HTERT RPE-1 (cell line): ENCODE results near the gene OSBPL6.

Experiments
- in situ Hi-C: fragments of 300-500 bp; cut with MboI; formaldehyde crosslinking; loops from 4 replicates; pipeline ENCODE4 v1.14.3; 2020; ENCODE audit warnings: low sequenced_read_pairs

The OSBPL6 gene

DNA sequence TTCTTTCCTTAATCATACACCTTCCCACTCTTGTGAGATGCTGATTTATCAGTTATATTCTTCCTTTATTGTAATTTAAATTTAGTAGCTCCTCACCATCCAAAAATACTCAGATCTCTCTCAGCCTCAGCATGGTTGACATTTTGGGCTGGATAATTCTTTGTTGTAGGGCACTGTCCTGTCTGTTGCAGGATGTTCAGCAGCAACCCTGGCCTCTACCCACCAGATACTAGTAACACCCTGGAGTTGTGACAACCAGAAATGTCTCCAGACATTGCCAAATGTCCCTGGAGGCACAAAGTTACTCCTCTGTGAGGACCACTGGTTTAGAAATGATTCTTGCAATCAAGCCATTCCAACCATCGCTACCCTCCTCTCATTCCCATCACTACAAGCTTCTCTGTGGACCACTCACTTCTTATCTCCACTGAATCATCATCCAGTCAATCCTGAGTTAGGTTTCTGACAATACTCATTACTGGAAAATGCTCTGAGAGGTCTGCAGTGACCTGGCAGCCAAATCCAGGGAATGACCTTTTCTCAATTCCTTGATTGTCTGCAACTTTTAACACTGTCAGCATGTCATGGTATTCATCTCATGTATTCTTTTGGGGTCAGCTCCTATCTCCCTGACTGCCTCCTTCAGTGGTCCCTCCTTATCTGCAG is 43.3 kb downstream of the OSBPL6 start:
- in situ Hi-C loops = no loop called here

DNA sequence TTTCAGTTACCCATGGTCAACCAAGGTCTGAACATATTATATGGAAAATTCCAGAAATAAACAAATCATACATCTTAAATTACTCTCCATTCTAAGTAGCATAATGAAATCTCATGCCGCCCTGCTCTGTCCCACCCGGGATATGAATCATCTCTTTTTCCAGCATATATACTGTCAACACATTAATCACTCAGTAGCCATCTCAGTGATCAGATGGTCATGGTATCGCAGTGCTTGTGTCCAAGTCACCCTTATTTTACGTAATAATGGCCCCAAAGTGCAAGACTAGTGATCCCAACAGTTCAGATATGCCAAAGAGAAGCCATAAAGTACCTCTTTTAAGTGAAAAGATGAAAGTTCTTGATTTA is 43.8 kb downstream of the OSBPL6 start:
- in situ Hi-C loops = no loop called here

DNA sequence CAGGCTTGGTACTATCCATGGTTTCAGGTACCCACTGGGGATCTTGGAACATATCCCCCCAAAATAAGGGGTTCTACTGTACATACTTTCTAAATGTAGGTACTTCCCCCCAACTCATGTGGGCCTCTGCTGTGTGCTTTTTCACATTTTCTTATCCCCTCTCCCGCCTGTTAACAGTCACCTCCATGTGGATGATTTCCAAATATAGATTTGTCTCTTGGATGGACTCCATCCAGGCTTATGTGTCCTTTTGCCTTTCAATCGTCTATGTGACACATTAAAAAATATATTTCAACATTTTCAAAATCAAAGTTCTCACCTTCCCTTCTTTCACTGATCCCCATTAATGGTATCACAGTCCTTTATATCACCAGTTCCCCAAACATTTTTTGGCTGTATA is 44.4 kb downstream of the OSBPL6 start:
- in situ Hi-C loops = no loop called here

DNA sequence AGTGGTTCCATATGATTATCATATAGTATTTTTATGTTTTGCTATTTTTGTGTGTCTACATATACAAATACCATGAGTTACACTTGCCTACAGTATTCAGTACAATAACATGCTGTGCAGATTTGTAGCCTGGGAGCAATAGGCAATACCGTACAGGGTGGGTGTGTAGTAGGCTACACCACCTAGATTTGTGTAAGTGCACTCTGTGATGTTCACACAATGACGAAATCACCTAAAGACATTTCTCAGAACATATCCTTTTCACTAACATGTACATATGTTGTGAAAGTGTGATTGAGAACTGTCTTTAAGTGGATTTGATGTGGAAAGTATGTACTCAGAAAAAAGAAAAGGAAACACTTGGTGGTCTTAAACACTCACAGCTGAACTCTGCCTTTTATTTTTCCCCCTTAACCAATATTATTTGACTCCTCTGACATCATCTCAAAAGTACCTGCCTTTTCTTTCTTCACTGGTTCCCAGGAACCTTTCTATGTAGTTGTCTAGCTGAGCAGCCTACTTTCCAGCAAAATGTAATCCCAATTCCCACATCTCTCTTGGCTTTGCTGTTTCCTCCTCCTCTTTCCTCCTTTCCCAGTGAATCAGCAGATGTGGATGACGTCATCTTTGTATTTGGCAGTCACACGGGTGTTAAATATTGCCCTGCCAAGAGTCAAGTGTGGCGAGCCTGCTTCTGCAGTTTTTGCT is 47.7 kb downstream of the OSBPL6 start:
- in situ Hi-C loops = no loop called here

DNA sequence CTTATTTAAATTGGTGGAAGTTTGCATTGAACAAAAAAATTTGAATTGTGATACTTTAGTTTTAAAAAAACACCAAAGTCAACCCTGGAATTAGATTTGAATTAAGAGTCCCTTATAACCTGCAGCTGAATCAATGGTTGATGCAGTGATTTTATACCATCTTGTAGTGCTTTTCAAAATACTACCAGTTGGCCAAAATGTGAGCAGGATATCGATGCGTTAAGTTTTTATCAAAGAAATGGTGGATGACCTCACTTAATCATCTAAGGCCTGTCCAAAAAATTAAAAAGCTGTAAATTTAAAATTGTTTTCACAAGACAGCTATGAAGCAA is 48.2 kb downstream of the OSBPL6 start:
- in situ Hi-C loops = no loop called here

DNA sequence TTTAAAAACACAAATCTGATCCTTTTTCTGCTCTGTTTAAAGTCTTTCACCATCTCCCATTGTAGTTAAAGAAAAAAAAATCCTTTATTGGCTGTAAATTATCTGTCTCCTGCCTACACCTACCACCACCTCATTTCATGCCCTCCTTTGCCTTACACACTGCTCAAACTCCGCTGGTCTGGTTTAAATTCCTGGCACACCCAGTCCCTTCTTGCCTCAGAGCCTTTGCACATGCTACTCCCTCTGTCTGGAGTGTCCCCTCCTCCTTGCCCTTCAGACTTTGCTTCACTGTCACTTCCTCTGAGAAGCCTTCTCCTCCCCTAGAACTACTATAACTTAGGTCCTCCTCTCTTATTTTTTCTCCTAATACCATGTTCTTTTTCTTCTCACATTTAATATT is 49.6 kb downstream of the OSBPL6 start:
- in situ Hi-C loops = no loop called here

DNA sequence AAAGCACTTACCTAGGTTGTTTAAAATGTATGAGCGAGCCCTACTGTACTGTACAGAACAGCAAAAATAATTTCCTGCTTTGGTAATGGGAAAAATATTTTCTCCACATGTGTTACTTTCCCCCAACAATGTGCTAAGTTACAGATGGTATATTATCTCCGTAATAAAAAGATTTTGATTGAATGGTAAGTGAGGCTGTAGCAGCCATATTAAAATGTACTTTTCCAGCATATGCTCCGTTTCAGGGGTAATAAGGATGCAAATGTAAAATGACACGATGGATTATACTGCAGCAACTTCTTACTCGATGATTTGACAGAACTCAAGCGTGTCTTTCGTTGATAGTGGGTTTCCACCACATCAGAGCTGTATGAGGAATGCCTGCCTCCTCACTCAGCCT is 50.5 kb downstream of the OSBPL6 start:
- in situ Hi-C loops = no loop called here

DNA sequence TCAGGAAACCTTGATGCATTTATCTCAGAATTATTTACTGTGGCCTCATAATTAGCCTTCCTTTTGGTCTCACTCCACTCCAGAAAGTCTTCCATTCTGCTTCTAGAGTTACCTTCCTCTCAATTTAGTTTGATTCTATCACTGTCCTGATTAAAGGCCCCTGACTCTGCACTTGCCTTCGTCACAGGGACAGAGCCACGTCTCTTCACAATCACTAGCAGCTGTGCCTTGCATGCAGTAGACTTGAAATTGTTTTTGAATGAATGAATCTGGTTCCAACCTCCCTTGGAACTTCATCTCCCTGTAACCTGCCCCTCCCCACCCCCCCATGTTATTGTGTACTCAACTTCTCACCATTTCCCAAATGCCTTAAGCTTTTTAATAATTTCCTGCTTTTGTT is 52.4 kb downstream of the OSBPL6 start:
- in situ Hi-C loops = no loop called here

DNA sequence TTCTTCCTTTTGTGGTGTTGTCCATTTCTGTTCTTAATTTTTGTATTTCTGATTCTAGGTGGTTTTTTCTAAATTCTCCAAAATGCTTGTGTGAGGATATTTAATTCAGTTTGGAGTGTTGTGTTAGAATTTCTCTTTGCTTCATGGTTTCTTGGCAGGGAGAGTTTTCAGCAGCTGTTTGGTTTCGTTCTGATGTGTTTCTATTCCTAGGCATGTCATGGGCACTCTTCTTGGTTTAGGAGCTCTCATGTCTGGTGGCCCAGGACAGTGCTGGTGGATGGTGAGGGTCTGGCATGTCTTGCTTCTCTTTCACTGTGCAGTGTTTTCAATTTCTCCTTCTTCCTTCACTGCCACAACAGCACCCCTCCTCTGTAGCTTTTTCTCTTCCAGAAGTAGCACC is 52.9 kb downstream of the OSBPL6 start:
- in situ Hi-C loops = no loop called here

DNA sequence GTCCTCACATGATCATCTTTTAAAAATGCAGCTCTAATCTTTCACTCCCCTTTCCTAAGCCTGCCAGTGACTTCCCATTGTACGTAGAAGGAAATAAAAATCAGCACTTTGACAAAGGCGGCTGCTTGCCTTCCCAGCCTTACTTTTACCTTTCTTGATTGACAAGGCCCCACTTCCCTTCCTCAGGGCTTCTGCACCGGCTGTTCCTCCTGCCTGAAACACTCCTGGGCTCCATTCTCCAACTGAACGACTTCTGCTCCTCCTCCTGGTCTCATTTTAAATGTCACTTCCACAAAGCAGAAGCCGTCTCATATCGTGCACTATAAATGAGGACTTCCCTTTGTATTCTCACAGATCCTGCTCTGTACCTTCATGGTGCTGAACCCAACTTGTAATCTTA is 56.1 kb downstream of the OSBPL6 start:
- in situ Hi-C loops = no loop called here

DNA sequence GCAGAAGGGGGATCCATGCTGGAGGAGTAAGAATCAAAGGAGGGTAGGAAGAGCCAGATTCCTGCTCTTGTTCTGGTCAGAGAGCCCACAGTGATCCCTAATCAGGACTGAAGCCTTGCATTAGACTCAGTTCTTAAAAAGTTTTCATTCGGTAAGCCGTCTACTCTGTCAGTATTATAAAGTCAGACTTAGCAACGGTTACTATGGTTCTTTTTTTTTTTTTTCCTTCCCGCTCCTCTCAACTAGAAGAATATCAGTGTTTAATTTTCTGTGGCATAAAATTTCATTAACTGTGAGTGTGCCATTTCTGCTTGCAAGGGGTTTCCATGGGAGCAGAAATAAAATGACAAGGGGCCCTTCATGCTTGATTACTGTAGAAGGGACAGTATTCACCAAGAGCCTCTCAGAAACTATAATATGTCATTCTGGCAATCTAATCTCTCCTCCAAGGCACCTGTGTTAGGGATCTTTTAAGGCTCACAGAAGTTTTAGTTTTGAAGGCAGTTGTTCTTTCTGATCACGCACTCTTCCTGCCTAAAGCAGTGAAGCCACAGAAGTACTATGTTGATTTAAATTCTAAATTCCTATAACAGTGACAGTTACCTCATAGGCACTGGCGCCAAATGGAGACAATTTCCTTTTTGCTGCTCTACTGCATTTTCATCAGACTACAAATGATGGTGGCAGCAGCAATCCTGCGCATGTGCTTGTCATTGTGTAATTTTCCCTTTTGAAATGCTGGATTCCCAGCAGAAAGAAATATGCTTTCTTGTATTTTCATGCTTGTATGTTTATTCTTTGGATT is 57.0 kb downstream of the OSBPL6 start:
- in situ Hi-C loops = no loop called here

DNA sequence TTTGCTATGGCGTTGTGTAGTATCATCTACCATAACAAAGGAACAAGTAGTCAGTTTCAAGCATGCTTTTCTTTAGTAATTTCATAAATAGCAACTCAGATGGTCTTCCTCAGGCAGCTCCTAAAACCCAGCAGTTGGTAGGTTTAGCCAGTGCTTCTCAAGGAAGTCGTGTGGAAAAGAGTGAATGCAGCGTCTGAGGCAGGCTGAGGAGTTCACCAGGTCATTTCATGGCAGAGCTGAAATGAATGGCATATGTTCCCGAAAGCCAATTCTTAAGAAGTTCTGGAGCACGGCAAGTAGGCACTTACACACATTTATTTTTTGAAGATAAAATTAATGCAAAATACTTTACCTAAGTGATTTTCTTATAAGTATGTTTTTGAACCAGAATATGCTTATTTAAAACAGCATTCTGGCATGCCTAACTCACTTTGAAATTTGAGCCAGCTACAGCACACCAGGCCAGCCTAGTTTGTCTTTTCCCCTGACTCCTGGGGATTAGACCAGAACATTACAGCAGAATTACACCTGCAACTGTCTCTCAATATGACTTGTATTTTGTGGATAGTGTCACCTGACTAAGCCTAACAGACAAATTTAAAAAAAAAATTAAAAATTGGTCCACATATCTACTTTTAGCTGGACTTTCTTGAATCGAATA is 62.2 kb downstream of the OSBPL6 start:
- in situ Hi-C loops = no loop called here

DNA sequence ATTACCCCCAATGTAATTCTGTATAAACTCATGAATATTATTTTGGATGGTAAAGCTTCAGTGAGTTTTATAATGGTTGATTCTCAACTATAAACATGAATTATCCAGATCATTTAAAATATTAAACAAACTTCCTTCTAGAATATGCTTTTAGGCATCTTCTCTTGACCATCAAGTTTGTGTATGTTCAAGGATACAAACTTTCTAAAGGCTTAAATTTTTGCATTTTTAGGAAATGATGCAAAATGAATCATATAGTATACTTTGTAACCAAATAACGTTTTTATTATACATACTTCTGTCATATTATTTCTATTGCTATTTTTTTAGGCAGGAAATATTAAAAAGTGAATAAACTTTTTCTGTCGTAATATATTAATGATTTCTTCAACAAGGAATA is 62.8 kb downstream of the OSBPL6 start:
- in situ Hi-C loops = no loop called here

DNA sequence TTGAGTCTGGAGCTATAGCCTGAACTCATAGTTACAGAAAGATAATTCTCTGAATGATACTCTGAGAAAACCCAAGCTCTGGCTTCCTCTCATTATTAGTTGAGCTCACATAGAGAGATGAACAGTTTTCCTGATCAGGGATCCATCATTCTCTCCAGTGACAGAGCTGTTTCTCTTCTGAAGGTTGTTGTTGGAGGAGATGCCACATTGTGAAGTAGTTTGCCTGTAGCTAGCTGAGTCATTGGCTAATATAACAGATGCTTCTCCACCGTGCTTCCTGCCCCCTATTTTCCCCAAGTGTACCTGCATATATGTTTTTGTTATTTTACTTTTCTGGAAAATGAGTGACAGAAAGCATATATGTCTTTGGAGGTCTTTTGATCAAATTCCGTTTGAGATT is 64.6 kb downstream of the OSBPL6 start:
- in situ Hi-C loops = no loop called here

DNA sequence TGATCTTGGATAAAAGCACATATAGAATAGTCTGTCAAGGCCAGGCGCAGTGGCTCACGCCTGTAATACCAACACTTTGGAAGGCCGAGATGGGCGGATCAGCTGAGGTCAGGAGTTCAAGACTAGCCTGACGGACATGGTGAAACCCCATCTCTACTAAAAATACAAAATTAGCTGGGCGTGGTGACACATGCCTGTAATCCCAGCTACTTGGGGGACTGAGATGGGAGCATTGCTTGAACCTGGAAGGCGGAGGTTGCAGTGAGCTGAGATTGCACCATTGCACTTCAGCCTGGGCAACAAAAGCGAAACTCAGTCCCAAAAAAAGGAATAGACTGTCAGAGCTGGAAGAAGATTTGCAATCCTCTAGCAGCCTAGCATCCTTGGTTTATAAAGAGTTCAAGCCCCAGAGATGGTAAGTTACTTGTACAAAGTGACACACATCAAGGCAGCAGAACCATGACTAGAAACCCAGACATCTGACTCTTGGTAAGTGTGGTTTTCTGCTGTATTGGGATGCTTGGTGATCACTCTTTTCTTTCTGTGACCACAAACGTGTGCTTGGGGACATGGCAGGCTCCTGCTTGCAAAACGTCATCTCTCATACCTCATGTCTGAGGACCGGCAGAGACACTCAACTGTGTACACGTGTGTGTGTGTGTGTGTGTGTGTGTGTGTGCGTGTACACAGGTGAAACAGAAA is 69.0 kb downstream of the OSBPL6 start:
- in situ Hi-C loops = no loop called here

DNA sequence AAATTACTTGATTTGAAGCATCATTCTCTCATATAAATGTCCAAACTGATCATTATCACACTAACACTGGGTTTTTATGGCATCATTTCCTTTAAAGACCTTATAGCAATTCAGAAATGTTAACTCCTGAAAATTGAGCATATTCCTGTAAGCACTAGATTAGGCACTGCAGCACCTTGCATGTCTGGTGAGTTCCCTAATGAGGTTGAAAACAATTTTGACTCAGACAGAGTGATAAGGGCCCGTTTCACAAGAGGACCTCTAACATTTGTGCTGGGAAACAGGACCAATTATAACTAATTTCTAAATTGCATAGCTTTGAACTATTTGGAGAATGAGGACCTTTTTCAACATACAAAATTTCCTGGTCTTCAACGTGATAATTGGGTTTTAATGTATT is 69.9 kb downstream of the OSBPL6 start:
- in situ Hi-C loops = no loop called here

DNA sequence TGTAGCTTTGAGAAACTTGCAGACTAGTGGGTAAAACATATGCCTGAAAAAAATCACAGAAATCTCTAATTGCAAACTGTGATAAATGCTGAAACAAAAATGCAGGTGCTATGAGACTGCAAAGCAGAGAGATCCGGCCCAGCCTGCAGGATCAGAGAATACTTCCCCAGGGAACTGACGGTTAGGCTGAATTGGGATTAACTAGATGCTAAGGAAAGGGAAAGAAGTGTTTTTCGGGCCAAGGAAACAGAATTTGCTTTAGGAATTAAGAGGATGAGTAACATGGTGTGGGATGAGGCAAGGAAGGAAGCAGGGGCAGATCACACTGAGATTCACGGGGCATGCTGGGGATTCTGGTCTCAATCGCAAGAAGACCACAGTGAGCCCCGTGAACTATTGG is 71.5 kb downstream of the OSBPL6 start:
- in situ Hi-C loops = no loop called here

DNA sequence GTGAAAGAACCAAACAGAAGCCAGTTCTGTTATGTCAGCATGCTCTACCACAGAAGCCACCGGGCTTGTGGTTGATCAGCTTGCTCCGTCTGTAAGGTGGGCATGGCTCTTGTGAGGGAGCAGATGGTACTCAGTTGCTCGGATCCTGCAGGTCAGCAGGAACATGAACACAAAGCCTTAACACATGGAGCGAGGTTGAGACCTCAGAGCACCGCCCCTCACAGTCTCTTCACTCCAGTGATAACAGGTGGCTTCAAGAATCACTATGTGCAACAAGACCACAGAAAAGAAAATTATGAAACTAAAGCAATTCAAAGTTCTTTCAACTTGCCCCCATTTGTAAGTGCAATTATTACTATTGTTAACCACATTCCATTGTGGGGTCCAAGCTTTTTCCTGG is 72.1 kb downstream of the OSBPL6 start:
- in situ Hi-C loops = no loop called here

DNA sequence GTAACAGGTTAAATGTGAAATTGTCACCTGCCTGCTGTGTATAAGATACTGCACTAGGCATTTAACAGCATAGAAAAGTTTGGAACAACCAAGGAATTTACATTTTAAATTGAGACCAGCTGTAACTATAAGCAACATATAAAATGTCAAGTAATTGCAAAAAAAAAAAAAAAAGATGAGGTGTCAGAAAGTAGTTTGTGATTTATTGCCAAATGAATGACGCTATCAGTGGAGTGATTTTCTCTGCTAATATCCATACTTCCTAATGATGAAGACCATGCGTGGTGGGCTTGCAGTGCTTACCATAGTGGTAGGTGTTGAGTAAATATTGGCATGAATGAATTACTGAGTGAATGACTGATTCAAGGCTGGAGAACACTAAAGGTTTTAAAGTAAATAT is 73.3 kb downstream of the OSBPL6 start:
- in situ Hi-C loops = no loop called here

DNA sequence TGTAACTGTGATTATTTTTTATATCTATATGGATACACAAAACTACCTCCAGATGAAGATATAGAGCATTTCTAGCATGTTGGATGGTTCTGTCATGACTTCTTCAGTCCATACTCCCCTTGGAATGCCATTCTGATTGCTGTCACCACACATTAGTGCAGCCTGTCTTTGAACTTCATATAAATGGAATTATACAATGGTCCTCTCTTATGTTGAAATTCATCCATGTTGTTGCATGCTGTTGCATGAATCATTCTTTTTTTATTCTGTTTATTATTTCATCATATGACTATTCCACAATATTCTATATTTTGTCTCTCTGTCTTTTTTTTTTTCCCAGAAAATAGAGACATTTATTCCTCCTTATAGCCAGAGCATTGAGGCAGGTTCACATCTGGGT is 74.1 kb downstream of the OSBPL6 start:
- in situ Hi-C loops = no loop called here
